ENCODE data around the gene TMEM81.

Gene TMEM81

DNA sequence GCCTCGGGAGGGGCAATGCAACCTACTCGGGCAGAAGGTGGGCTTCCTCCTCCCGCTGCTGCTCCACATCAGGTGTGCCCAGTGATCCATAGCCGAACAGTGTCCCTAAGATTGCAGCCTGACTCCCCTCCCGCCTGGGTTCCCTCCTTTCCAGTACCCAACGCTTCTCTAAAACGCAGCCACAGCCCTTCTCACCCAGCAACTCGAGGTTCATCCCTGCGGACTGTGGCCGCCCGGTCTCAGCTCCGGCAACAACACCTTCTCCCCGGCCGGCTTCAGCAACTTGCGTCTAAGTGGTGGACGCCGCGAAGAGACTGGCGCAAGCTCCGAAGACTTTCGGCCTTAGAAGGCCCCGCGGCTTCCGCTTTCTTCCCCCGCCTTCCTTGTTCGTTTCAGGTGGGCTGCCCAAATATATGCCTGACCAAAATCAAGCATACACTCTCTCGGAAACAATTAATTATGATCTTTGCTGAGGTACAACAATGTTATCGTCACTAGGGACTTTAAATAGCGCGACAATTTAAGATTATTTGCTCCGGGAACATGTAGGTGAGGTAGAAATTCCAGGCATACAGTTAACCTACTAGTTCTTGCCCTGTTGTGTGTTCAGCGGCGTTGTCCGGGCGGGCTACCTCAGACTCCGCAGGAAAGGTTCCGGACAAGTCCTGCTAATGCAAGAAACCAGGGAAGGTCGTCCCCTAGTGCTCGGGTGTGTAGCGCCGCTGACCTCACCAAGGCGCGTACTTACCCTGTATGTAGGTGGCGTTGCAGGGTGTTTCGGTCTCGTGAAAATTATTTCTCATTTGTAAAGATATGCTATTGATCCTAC is 37.6 kb upstream of the TMEM81 start, which contains the start of gene RBBP5:
RBBP5 (minus strand) TSS at position 319 of the 829 bp plus-strand sequence; CDS start at position 214, 105 bp downstream.
- DNase-seq (ENCODE audit: low read depth) = peak; percentile 97
- TF ChIP-seq, protein P1, sequence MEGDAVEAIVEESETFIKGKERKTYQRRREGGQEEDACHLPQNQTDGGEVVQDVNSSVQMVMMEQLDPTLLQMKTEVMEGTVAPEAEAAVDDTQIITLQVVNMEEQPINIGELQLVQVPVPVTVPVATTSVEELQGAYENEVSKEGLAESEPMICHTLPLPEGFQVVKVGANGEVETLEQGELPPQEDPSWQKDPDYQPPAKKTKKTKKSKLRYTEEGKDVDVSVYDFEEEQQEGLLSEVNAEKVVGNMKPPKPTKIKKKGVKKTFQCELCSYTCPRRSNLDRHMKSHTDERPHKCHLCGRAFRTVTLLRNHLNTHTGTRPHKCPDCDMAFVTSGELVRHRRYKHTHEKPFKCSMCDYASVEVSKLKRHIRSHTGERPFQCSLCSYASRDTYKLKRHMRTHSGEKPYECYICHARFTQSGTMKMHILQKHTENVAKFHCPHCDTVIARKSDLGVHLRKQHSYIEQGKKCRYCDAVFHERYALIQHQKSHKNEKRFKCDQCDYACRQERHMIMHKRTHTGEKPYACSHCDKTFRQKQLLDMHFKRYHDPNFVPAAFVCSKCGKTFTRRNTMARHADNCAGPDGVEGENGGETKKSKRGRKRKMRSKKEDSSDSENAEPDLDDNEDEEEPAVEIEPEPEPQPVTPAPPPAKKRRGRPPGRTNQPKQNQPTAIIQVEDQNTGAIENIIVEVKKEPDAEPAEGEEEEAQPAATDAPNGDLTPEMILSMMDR (conservative IDR thresholded peaks at IDR 0.05; ENCODE audit: low read depth, low read length) = peak; percentile 80
- H3K4me3 ChIP-seq (ENCODE audit: low read length) = peak within 1 kb of the TSS; percentile 100

DNA sequence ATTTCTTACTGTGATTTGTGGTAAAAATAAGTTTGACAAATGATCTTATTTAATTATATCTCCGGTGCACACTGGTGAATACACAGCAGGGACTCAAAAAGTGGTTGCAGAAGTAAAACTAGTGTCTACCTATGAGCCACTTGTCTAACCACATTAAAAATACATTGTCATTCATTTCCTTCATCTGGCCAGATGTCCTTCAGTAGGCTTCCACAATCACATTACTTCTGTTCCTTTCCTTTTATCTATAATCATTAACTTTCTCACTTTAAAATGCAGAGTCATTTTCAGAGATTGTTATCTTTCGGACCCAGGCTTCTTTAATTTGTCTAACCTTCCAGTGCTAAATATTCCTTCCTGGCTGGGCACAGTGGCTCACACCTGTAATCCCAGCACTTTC is 34.5 kb upstream of the TMEM81 start:
- DNase-seq (ENCODE audit: low read depth) = no peak
- TF ChIP-seq, protein P1 (conservative IDR thresholded peaks at IDR 0.05; ENCODE audit: low read depth, low read length) = no peak

DNA sequence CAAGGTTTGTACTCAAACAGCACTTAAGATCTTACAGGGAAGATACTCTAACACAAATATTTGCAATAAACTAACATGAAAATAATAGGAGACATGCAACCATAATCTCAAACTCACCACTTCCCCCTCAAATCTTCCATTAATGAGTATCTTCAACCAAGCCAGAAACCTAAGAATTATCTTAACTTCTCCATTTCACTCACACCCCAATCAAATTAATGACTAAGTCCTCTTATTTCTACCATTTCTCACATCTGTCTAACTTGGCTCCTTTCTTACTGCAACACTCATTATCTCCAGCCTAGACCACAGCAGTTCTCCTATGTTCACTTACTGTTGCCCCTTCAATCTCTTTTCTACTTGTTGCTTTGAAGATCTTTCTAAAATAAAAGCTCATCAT is 27.1 kb upstream of the TMEM81 start:
- H3K4me3 ChIP-seq (ENCODE audit: low read length) = no peak overlapping the region
- TF ChIP-seq, protein P1 (conservative IDR thresholded peaks at IDR 0.05; ENCODE audit: low read depth, low read length) = no peak
- DNase-seq (ENCODE audit: low read depth) = no peak

More for the DNA sequence above, 34.5 kb upstream of the TMEM81 start:
- H3K4me3 ChIP-seq (ENCODE audit: low read length) = no peak overlapping the region

DNA sequence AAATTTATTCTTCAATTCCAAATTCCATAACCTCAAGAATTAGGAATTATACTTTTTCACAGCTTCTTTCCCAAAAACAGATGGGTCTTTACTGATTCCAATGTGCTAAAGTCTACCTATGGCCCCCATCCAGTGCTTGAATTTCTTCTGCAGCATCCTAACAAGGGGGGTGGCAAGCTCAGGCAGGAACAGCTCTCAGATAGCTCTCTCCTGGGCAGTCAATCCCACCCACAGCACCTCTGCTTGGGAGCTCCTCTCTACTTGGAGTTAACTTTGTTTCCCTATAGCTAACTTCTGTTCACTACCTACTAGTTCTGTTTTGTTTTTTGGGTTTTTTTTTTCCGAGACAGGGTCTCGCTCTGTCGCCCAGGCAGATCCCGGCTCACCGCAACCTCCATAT is 25.5 kb upstream of the TMEM81 start:
- no peak for DNase-seq (ENCODE audit: low read depth)
- TF ChIP-seq, protein P1 (conservative IDR thresholded peaks at IDR 0.05; ENCODE audit: low read depth, low read length) = no peak
- H3K4me3 ChIP-seq (ENCODE audit: low read length) = no peak overlapping the region

DNA sequence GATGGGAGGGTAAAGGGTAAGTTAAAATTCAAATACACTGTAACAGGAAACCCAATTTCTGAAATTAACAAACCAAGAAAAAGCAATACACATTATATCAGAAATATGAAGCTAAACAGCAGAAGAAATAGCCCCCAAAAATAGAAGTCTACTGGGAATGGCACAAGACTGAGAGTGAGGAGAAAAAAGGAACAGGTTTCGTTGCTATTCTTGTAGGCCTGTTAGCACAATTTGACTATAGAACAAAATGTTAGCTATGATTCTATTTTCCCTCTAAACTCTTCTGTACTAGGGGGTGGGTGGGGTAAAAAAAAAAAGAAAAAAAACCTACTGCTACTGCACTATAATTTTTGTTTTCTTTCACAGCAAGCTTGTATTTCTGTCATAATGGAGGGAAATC is 25.0 kb upstream of the TMEM81 start:
- TF ChIP-seq, protein P1 (conservative IDR thresholded peaks at IDR 0.05; ENCODE audit: low read depth, low read length) = no peak
- no peak for DNase-seq (ENCODE audit: low read depth)

DNA sequence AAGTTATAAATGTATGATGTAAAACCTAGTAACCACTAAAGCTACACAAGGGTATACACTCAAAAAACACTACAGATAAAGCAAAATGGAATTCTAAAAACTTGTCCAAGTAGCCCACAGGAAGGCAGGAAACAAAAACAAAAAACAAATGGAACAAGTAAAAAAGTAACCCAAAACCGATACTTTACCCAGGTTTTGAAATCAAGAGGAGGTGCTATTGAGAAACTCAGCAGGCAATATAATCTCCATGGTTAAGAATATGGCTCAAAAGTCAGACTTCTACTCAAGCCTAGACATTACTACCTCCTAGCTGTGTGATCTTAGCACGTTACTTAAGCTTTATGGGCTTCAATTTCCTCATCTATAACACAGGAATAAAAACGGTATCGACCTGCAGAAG is 24.2 kb upstream of the TMEM81 start:
- no peak overlapping the region for H3K4me3 ChIP-seq (ENCODE audit: low read length)
- DNase-seq (ENCODE audit: low read depth) = no peak
- TF ChIP-seq, protein P1 (conservative IDR thresholded peaks at IDR 0.05; ENCODE audit: low read depth, low read length) = no peak

More for the DNA sequence above, 25.0 kb upstream of the TMEM81 start:
- H3K4me3 ChIP-seq (ENCODE audit: low read length) = no peak overlapping the region

DNA sequence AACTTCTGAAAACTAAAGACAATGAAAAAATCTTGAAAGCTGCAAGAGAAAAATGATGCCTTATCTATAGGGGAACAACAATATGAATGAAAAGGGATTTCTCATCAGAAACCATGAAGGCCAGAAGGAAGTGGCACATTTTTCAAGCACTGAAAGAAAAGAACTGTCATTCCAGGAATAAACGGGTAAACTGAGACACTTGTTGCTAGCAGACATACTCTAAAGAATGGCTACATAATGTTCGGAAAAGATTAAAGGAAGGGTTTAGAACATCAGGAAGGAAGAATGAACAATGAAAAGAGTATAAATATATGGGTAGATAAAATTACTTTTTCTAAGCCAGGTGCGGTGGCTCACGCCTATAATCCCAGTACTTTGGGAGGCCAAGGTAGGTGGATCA is 23.1 kb upstream of the TMEM81 start:
- no peak for DNase-seq (ENCODE audit: low read depth)
- TF ChIP-seq, protein P1 (conservative IDR thresholded peaks at IDR 0.05; ENCODE audit: low read depth, low read length) = no peak
- no peak overlapping the region for H3K4me3 ChIP-seq (ENCODE audit: low read length)
